Heart right ventricle (tissue), 16 donors: ENCODE measurements around the gene FAF1. TPM values are rescaled to one million over a fixed set of nuclear protein-coding genes. Genes with fewer than 3 reads are reported as not detected.
A peak's percentile ranks its signal among the peaks of the same experiment; 100 is the strongest.

Source experiments
- ATAC-seq, 8 donors: fragments of 200-7000 bp; cut with Tn5 transposase; one replicate each; pipeline ENCODE4 v1.9.1; 2020; ENCODE audit warnings: mild to moderate bottlenecking in 8 of 8, moderate library complexity in 8 of 8, moderate number of reproducible peaks in 1 of 8
- DNase-seq, 2 donors: peaks; one replicate each; pipeline ENCODE4 v3.0.0-alpha.2; 2020
- H3K27ac ChIP-seq, 10 donors: fragments of 200-600 bp; sonication (generic) in 2 of 10; one replicate each; pipeline versions ENCODE4 v1.5.0 to v1.8.0; 2020 to 2022; ENCODE audit warnings: mild to moderate bottlenecking in 3 of 10
- H3K27me3 ChIP-seq, 7 donors: fragments of 200-600 bp; one replicate each; pipeline ENCODE4 v1.8.0; 2021 to 2022; ENCODE audit warnings: mild to moderate bottlenecking in 2 of 7
- H3K36me3 ChIP-seq, 9 donors: fragments of 200-600 bp; sonication (generic) in 1 of 9; one replicate each; pipeline versions ENCODE4 v1.5.0 to v1.8.0; 2020 to 2022; ENCODE audit warnings: mild to moderate bottlenecking in 2 of 9
- H3K4me1 ChIP-seq, 9 donors: fragments of 200-600 bp; sonication (generic) in 1 of 9; one replicate each; pipeline versions ENCODE4 v1.5.0 to v1.8.0; 2020 to 2022; ENCODE audit warnings: mild to moderate bottlenecking in 4 of 9
- H3K4me3 ChIP-seq, 10 donors: fragments of 200-600 bp; sonication (generic) in 2 of 10; one replicate each; pipeline versions ENCODE4 v1.5.0 to v1.8.0; 2020 to 2022; ENCODE audit warnings: mild to moderate bottlenecking in 7 of 10, moderate library complexity in 2 of 10
- H3K9me3 ChIP-seq, 11 donors: fragments of 200-600 bp in 10 of 11; sonication (generic) in 2 of 11; one replicate each; pipeline versions ENCODE4 v1.5.0 to v1.8.0; 2013 to 2022; ENCODE audit warnings: mild to moderate bottlenecking in 2 of 11, control low read depth in 1 of 11, moderate library complexity in 1 of 11
- CTCF ChIP-seq, 9 donors: fragments of 200-600 bp; sonication (generic) in 2 of 9; IDR thresholded peaks; one replicate each; pipeline versions ENCODE4 v1.5.0 to v1.8.0; 2021 to 2022; ENCODE audit warnings: antibody characterized with exemption in 9 of 9, mild to moderate bottlenecking in 5 of 9, moderate library complexity in 1 of 9
- WGBS, 2 donors: extraction: QIAGEN DNeasy Blood & Tissue Kit; methylation state at CpG; one replicate each; pipeline ENCODE4 v1.1.7; 2013; ENCODE audit warnings: inconsistent platforms in 1 of 2; 5-methylcytosine and 5-hydroxymethylcytosine counted together
- intact Hi-C, 10 donors: fragments of 100-400 bp; cut with DNase I; formaldehyde crosslinking; loops; one replicate each; pipeline versions ENCODE4 v1.11.1 to v1.14.2; 2022
- polyA plus RNA-seq, 2 donors: library from polyadenylated mRNA; stranded (reverse); fragments of 200-250 nt; gene quantifications; one replicate each; pipeline ENCODE4 v1.2.3, GENCODE V29; 2013
- total RNA-seq, 10 donors: library from RNA; stranded (reverse); fragmentation: NEBNext Ultra II Directional in 3 of 10; extraction: Animal tissue kit (Norgen Biotek cat#: 25700) in 3 of 10; gene quantifications; one replicate each; pipeline versions ENCODE4 v1.2.1 to v1.2.4, GENCODE V29; 2021 to 2023
- donor health status: Arrhythmogenic right ventricular cardiomyopathy.
- donor health status: ischemic (EF 13 %, LVEDD 7.1; RV severe dilation, severe dysfunction).
- donor health status: healthy with polysubstance abuse.
- donor health status: DM: no; HTN: yes; CAD: no.
- donor health status: DM: no; HTN: no; CAD: no.
- donor health status: ischemic (EF 25% LVEDD 6.9; RV normal size, moderate dysfunction).
- donor health status: ischemic (EF 25% LVEDD 5.7; RV mildly dilated, moderate dysfunction).
- donor health status: healthy.
- donor health status: DM: yes; HTN: yes; CAD: no.
- donor health status: Ischemic cardiomyopathy.
- donor health status: ischemic (EF 35%, LVEDD 5.7; RV mildly dilated, moderate dysfunction).
- donor health status: nonischemic (EF 11% LVEDD 7.7; RV severe dilation, severe dysfunction).
- donor health status: DM: yes; HTN: yes; CAD: no.
- donor health status: PGD.
- donor health status: ischemic (EF 29% LVEDD 5.4; RV normal size, mild dysfunction).
- donor health status: nonischemic (EF 23%, LVEDD 6.1; RV moderate dilation, normal function).

FAF1 gene
- total and polyA plus RNA-seq, 12 donors, result 30.9 to 102 (median 88.9) TPM

GRCh38 chr1:50422675-50422945 lies 537.5 kb downstream of the FAF1 start:
- H3K4me1 ChIP-seq, result peaks cover 22 to 79% (median 62%) of the 10 kb centered on the region in 9 donors
- no peaks in the 10 kb centered on the region for H3K9me3 ChIP-seq
- TF ChIP-seq CTCF (IDR thresholded peaks at IDR 0.05), result no peak
- intact Hi-C loops, result no loop called here
- no peak overlapping the region for H3K27ac ChIP-seq
- peaks cover 86 to 100% (median 99%) of the 10 kb centered on the region in 7 donors for H3K27me3 ChIP-seq
- ATAC-seq (no peak), DNase-seq (no peak)
- peak overlapping the region in 8 of 10 donors; percentile 10 to 52 (median 38) for H3K4me3 ChIP-seq
- WGBS, 2 donors, result 1 to 7% methylated on average over 21 of the region's 21 CpGs
- H3K36me3 ChIP-seq, result no peaks in the 10 kb centered on the region

GRCh38 chr1:50421768-50422674 lies 538.0 kb downstream of the FAF1 start:
- peaks cover 86 to 100% (median 99%) of the 10 kb centered on the region in 7 donors for H3K27me3 ChIP-seq
- H3K4me3 ChIP-seq, result no peak overlapping the region
- intact Hi-C loops, result no loop called here

GRCh38 chr1:50421366-50421748 lies 538.7 kb downstream of the FAF1 start:
- Histone ChIP-seq H3K27ac (no peak overlapping the region), H3K4me1 (peaks cover 22 to 79% (median 61%) of the 10 kb centered on the region in 9 donors), H3K36me3 (no peaks in the 10 kb centered on the region), H3K4me3 (peak overlapping the region in 1 of 10 donors; percentile 5), H3K9me3 (no peaks in the 10 kb centered on the region), H3K27me3 (peaks cover 86 to 100% (median 99%) of the 10 kb centered on the region in 7 donors)
- DNase-seq, result no peak
- WGBS, 2 donors, result 2 to 3% methylated on average over 37 to 38 of the region's 38 CpGs
- intact Hi-C loops, result no loop called here
- no peak for ATAC-seq
- no peak for TF ChIP-seq CTCF (IDR thresholded peaks at IDR 0.05)

More at GRCh38 chr1:50421768-50422674, 538.0 kb downstream of the FAF1 start:
- DNase-seq, result no peak
- ATAC-seq, result no peak
- Histone ChIP-seq H3K36me3 (no peaks in the 10 kb centered on the region), H3K27ac (no peak overlapping the region), H3K4me1 (peaks cover 22 to 79% (median 61%) of the 10 kb centered on the region in 9 donors), H3K9me3 (no peaks in the 10 kb centered on the region)
- no peak for TF ChIP-seq CTCF (IDR thresholded peaks at IDR 0.05)
- whole genome bisulfite sequencing, 2 donors, result 16 to 18% methylated on average over 27 of the region's 27 CpGs

- H3K27me3 ChIP-seq, result peaks cover 82 to 100% (median 99%) of the 10 kb centered on the region in 7 donors
- no peaks in the 10 kb centered on the region for H3K9me3 ChIP-seq
- H3K27ac ChIP-seq, result no peak overlapping the region
- intact Hi-C loops, result no loop called here
- no peak for TF ChIP-seq CTCF (IDR thresholded peaks at IDR 0.05)
- H3K4me3 ChIP-seq, result peak overlapping the region in 2 of 10 donors; percentile 5 to 19
- no peak for ATAC-seq
- 2% methylated on average over 58 to 69 of the region's 69 CpGs for WGBS, 2 donors
- no peak for DNase-seq
- H3K4me1 ChIP-seq, result peaks cover 22 to 80% (median 63%) of the 10 kb centered on the region in 9 donors
- H3K36me3 ChIP-seq, result no peaks in the 10 kb centered on the region
Measured at GRCh38 chr1:50420689-50421365, 539.2 kb downstream of the FAF1 start.
